Gastrocnemius medialis (tissue), 4 donors: Measurements from ENCODE around the gene DUSP19. TPM values are rescaled to one million over a fixed set of nuclear protein-coding genes. Genes with fewer than 3 reads are reported as not detected.
A peak's percentile ranks its signal among the peaks of the same experiment; 100 is the strongest.

ENCODE experiments used
- ATAC-seq, 2 donors: fragments of 150-250 bp; one replicate each; pipeline ENCODE4 v1.9.1; 2016
- DNase-seq, 2 donors: peaks; one replicate each; pipeline ENCODE4 v3.0.0-alpha.2; 2019
- H3K27ac ChIP-seq, 4 donors: fragments of 200-600 bp; sonication (generic); 1 replicate in 1 of 4; 2 replicates in 3 of 4; pipeline ENCODE4 v1.5.1; 2016 to 2018; ENCODE audit warnings: mild to moderate bottlenecking in 2 of 4, moderate library complexity in 1 of 4
- H3K27me3 ChIP-seq, 3 donors: fragments of 200-600 bp; sonication (generic) in 2 of 3; 1 replicate in 1 of 3; 2 replicates in 2 of 3; pipeline versions ENCODE4 v1.5.1 to v1.6.0; 2016 to 2019; ENCODE audit warnings: mild to moderate bottlenecking in 1 of 3, moderate library complexity in 1 of 3
- H3K36me3 ChIP-seq, 2 donors: fragments of 200-600 bp; sonication (generic) in 1 of 2; one replicate each; pipeline ENCODE4 v1.5.1; 2017 to 2018
- H3K4me1 ChIP-seq, 2 donors: fragments of 200-600 bp; sonication (generic) in 1 of 2; one replicate each; pipeline ENCODE4 v1.5.1; 2016 to 2017; ENCODE audit warnings: mild to moderate bottlenecking in 2 of 2
- H3K4me3 ChIP-seq, 4 donors: fragments of 200-600 bp; sonication (generic) in 3 of 4; 1 replicate in 1 of 4; 2 replicates in 3 of 4; pipeline ENCODE4 v1.5.1; 2016 to 2019; ENCODE audit warnings: mild to moderate bottlenecking in 2 of 4
- H3K9me3 ChIP-seq, 3 donors: fragments of 200-600 bp; sonication (generic) in 2 of 3; 1 replicate in 1 of 3; 2 replicates in 2 of 3; pipeline ENCODE4 v1.5.1; 2016 to 2019
- CTCF ChIP-seq, 5 experiments: fragments of 450-650 bp in 3 of 5; fragments of 200-600 bp in 2 of 5; sonication (generic) in 2 of 5; IDR thresholded peaks in 4 of 5; conservative IDR thresholded peaks in 1 of 5; 1 replicate in 4 of 5; 2 replicates in 1 of 5; pipeline ENCODE4 v1.5.1; 2016 to 2019; ENCODE audit warnings: antibody characterized with exemption in 5 of 5, mild to moderate bottlenecking in 3 of 5, moderate library complexity in 3 of 5
- POLR2A ChIP-seq, 2 donors: fragments of 450-650 bp; IDR thresholded peaks; one replicate each; pipeline ENCODE4 v1.6.1; 2017; ENCODE audit warnings: antibody characterized with exemption in 2 of 2, mild to moderate bottlenecking in 2 of 2, moderate library complexity in 2 of 2
- in situ Hi-C, 4 donors: fragments of 200-750 bp; cut with MboI; loops; one replicate each; pipeline versions ENCODE4 v1.15.0 to v1.8.0; 2017; ENCODE audit warnings: low sequenced_read_pairs in 4 of 4
- intact Hi-C: fragments of 100-400 bp; cut with DNase I; formaldehyde crosslinking; loops from one replicate; pipeline ENCODE4 v1.15.1; 2023; ENCODE audit warnings: low total_unique reads
- total RNA-seq, 4 donors: library from RNA; depleted of rRNA; stranded (reverse); fragments of >200 nt; gene quantifications; one replicate each; pipeline versions ENCODE4 v1.1.0 to v1.2.3, GENCODE V29; 2016

The DUSP19 gene
- total RNA-seq, 4 donors from 2014 or later = 0.47 to 5.9 (median 2.1) TPM

DNA sequence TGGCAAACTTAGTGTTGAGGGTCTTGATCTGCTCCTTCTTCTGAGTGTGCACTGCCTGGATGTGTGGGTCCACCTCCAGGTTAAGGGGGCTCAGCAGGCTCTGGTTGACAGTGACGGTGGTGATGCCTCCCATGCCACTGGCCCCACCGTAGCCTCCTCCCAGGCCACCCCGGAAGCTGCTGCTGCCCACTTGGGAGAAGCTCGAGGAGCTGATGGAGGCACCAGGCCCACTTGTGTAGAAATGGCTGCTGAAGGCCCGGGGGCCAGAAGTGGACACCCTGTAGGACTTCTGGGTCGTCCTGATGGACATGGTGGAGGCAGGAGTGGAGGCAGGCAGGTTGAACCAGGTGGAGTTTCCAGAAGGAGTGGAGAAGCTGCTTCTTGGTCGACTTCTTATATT, 6.4 kb upstream of the DUSP19 start:
- H3K27ac ChIP-seq = no peak overlapping the region
- H3K36me3 ChIP-seq = no peaks in the 10 kb centered on the region
- ATAC-seq (no peak), DNase-seq (no peak)
- TF ChIP-seq POLR2A (IDR thresholded peaks at IDR 0.05) = no peak
- TF ChIP-seq CTCF (IDR thresholded peaks at IDR 0.05 in 4 of 5, conservative IDR thresholded peaks at IDR 0.05 in 1 of 5) = no peak
- no peaks in the 10 kb centered on the region for H3K4me1 ChIP-seq
- no peak overlapping the region for H3K4me3 ChIP-seq
- H3K9me3 ChIP-seq = no peaks in the 10 kb centered on the region
- in situ Hi-C loops = loop anchor here in 1 of 4 donors (10.0 kb wide), 1 partner anchor 53 kb away; the partner anchor contains the start of gene NUP35
- intact Hi-C loops = no loop called here
- no peaks in the 10 kb centered on the region for H3K27me3 ChIP-seq

- Histone ChIP-seq H3K36me3 (no peaks in the 10 kb centered on the region), H3K4me1 (peaks cover 0 to 9% of the 10 kb centered on the region in 2 donors), H3K9me3 (no peaks in the 10 kb centered on the region), H3K27ac (peak overlapping the region; percentile 78 to 84 (median 80)), H3K27me3 (no peaks in the 10 kb centered on the region), H3K4me3 (peak overlapping the region; percentile 77 to 92 (median 88))
- in situ Hi-C loops = loop anchor here in 1 of 4 donors (10.0 kb wide), 1 partner anchor 47 kb away; the partner anchor contains the start of gene NUP35
- TF ChIP-seq CTCF (IDR thresholded peaks at IDR 0.05 in 4 of 5, conservative IDR thresholded peaks at IDR 0.05 in 1 of 5) (no peak), POLR2A (IDR thresholded peaks at IDR 0.05) (no peak)
- no peak for DNase-seq
- intact Hi-C loops = loop anchor here (1.0 kb wide), 2 partner anchors 40 to 46 kb away; partner anchors contain the start of genes NCKAP1 and NUP35
- no peak for ATAC-seq
These were observed 434 bp upstream of the DUSP19 start for GRCh38 chr2:183078163-183078463.

GRCh38 chr2:183079139-183079775, 710 bp downstream of the DUSP19 start:
- H3K27ac ChIP-seq = peak overlapping the region; percentile 78 to 84 (median 80)
- in situ Hi-C loops (loop anchor here in 1 of 4 donors (10.0 kb wide), 1 partner anchor 46 kb away; the partner anchor contains the start of gene NUP35), intact Hi-C loops (no loop called here)
- no peaks in the 10 kb centered on the region for H3K9me3 ChIP-seq
- H3K27me3 ChIP-seq = no peaks in the 10 kb centered on the region
- no peak for DNase-seq
- H3K4me1 ChIP-seq = peaks cover 0 to 9% of the 10 kb centered on the region in 2 donors
- no peak for TF ChIP-seq CTCF (IDR thresholded peaks at IDR 0.05 in 4 of 5, conservative IDR thresholded peaks at IDR 0.05 in 1 of 5)
- TF ChIP-seq POLR2A (IDR thresholded peaks at IDR 0.05) = no peak
- peak; percentile 42 to 53 for ATAC-seq
- H3K36me3 ChIP-seq = no peaks in the 10 kb centered on the region
- H3K4me3 ChIP-seq = peak overlapping the region; percentile 77 to 92 (median 88)

GRCh38 chr2:183081911-183082310, 3.4 kb downstream of the DUSP19 start:
- Histone ChIP-seq H3K4me1 (peaks cover 0 to 9% of the 10 kb centered on the region in 2 donors), H3K27ac (no peak overlapping the region), H3K9me3 (no peaks in the 10 kb centered on the region), H3K36me3 (no peaks in the 10 kb centered on the region), H3K27me3 (no peaks in the 10 kb centered on the region), H3K4me3 (no peak overlapping the region)
- DNase-seq (no peak), ATAC-seq (no peak)
- intact Hi-C loops = no loop called here
- in situ Hi-C loops = no loop called here
- TF ChIP-seq CTCF (IDR thresholded peaks at IDR 0.05 in 4 of 5, conservative IDR thresholded peaks at IDR 0.05 in 1 of 5) (no peak), POLR2A (IDR thresholded peaks at IDR 0.05) (no peak)
